AG04450 (cell line): ENCODE data around the gene RASAL1. TPM values are rescaled to one million over a fixed set of nuclear protein-coding genes. Genes with fewer than 3 reads are reported as not detected.

ENCODE experiments used
- CTCF ChIA-PET: fragments of 300-600, 350-600 bp; formaldehyde crosslinking; extraction: SDS; loops from one replicate; lab custom pipeline; 2022; ENCODE audit warnings: antibody characterized with exemption, inconsistent platforms; lab: Charles Lee
- POLR2A ChIA-PET: fragments of 350-600 bp; formaldehyde crosslinking; extraction: SDS; loops from one replicate; lab custom pipeline; 2021; ENCODE audit warnings: antibody characterized with exemption, inconsistent platforms; lab: Yijun Ruan, JAX
- DNase-seq: peaks from one replicate; pipeline ENCODE4 v3.0.0-alpha.2; 2011; ENCODE audit warnings: low read depth, low spot score
- H3K27ac ChIP-seq: one replicate; pipeline ENCODE4 v1.5.1; 2012; ENCODE audit warnings: low read depth, low read length, control low read depth
- H3K27me3 ChIP-seq: one replicate; pipeline ENCODE4 v1.6.0; 2012; ENCODE audit warnings: low read length; ENCODE audit not compliant: control insufficient read depth, insufficient read depth
- H3K4me3 ChIP-seq: 2 replicates; pipeline ENCODE4 v1.5.1; 2011; ENCODE audit warnings: mild to moderate bottlenecking, low read depth, low read length, control low read depth
- H3K9me3 ChIP-seq: 2 replicates; pipeline ENCODE4 v1.5.1; 2012; ENCODE audit warnings: low read length; ENCODE audit not compliant: control insufficient read depth, insufficient read depth
- CTCF ChIP-seq: IDR thresholded peaks from 2 replicates; pipeline ENCODE4 v1.5.1; 2011; ENCODE audit warnings: low read depth, low read length, control low read depth, inconsistent platforms
- polyA plus RNA-seq: library from polyadenylated mRNA; depleted of rRNA; stranded (reverse); fragments of >200 nt; gene quantifications from 2 replicates; pipeline ENCODE4 v1.2.3, GENCODE V29; 2011

The RASAL1 gene
- polyA plus RNA-seq, 1 experiment, result not detected

GRCh38 chr12:113109360-113109759 lies 26.2 kb downstream of the RASAL1 start:
- Histone ChIP-seq H3K27ac (no peak overlapping the region), H3K4me3 (no peak overlapping the region), H3K27me3 (peaks cover 8% of the 10 kb centered on the region), H3K9me3 (no peaks in the 10 kb centered on the region; the same call in 1 of the 2 replicates)
- TF ChIP-seq CTCF, result no peak
- POLR2A ChIA-PET, result no interaction called here
- CTCF ChIA-PET, result interaction anchor here (0.9 to 1.7 kb wide), 2 partner anchors 60 to 66 kb away, joined by 3 read pairs; no protein-coding TSS in a partner anchor
- DNase-seq, result no peak

- ChIA-PET POLR2A (no interaction called here), CTCF (no interaction called here)
- Histone ChIP-seq H3K4me3 (no peak overlapping the region), H3K27ac (no peak overlapping the region), H3K27me3 (peaks cover 8% of the 10 kb centered on the region), H3K9me3 (no peaks in the 10 kb centered on the region; the same call in 1 of the 2 replicates)
- TF ChIP-seq CTCF, result no peak
- DNase-seq, result no peak
Observed at GRCh38 chr12:113108308-113108707, 27.3 kb downstream of the RASAL1 start.

GRCh38 chr12:113106361-113106760 lies 29.2 kb downstream of the RASAL1 start:
- no peak for DNase-seq
- TF ChIP-seq CTCF, result no peak
- CTCF ChIA-PET, result no interaction called here
- Histone ChIP-seq H3K9me3 (no peaks in the 10 kb centered on the region; the same call in 1 of the 2 replicates), H3K27me3 (peaks cover 15% of the 10 kb centered on the region), H3K27ac (no peak overlapping the region), H3K4me3 (no peak overlapping the region)
- POLR2A ChIA-PET, result no interaction called here

GRCh38 chr12:113105606-113106271 lies 29.8 kb downstream of the RASAL1 start:
- no peak for TF ChIP-seq CTCF
- POLR2A ChIA-PET, result no interaction called here

GRCh38 chr12:113104953-113105510 lies 30.5 kb downstream of the RASAL1 start:
- Histone ChIP-seq H3K27me3 (peaks cover 13% of the 10 kb centered on the region), H3K4me3 (no peak overlapping the region), H3K9me3 (no peaks in the 10 kb centered on the region; the same call in 1 of the 2 replicates), H3K27ac (no peak overlapping the region)
- no peak for DNase-seq
- CTCF ChIA-PET, result no interaction called here
- TF ChIP-seq CTCF, result no peak
- POLR2A ChIA-PET, result no interaction called here

More at GRCh38 chr12:113105606-113106271, 29.8 kb downstream of the RASAL1 start:
- DNase-seq, result no peak
- H3K27ac ChIP-seq, result no peak overlapping the region
- no peaks in the 10 kb centered on the region; the same call in 1 of the 2 replicates for H3K9me3 ChIP-seq
- no peak overlapping the region for H3K4me3 ChIP-seq
- peaks cover 15% of the 10 kb centered on the region for H3K27me3 ChIP-seq
- CTCF ChIA-PET, result no interaction called here
